CD14-positive monocyte (primary cell): ENCODE data around the gene FAT4. TPM values are rescaled to one million over a fixed set of nuclear protein-coding genes. Genes with fewer than 3 reads are reported as not detected.

Experiments
- DNase-seq, 3 donors: peaks; one replicate each; pipeline ENCODE4 v3.0.0-alpha.2; 2011 to 2022
- H2AFZ ChIP-seq: 2 replicates; pipeline ENCODE4 v1.6.0; 2012; ENCODE audit warnings: mild to moderate bottlenecking, low read depth, low read length, inconsistent platforms; ENCODE audit not compliant: insufficient read depth, poor library complexity, severe bottlenecking
- H3K27ac ChIP-seq, 2 donors: 1 replicate in 1 of 2; 2 replicates in 1 of 2; pipeline ENCODE4 v1.5.1; 2012 to 2013; ENCODE audit warnings: low read length in 2 of 2, control low read depth in 1 of 2, inconsistent platforms in 1 of 2, low read depth in 1 of 2, mild to moderate bottlenecking in 1 of 2
- H3K27me3 ChIP-seq, 2 donors: one replicate each; pipeline versions ENCODE4 v1.6.0 to v1.6.1; 2011 to 2013; ENCODE audit warnings: low read length in 2 of 2; ENCODE audit not compliant: control insufficient read depth in 2 of 2, insufficient read depth in 2 of 2
- H3K36me3 ChIP-seq, 2 donors: replicated peaks in 1 of 2; 1 replicate in 1 of 2; 2 replicates in 1 of 2; pipeline versions ENCODE4 v1.5.1 to v1.6.1; 2012 to 2013; ENCODE audit warnings: low read length in 2 of 2, control low read depth in 1 of 2, inconsistent platforms in 1 of 2, mild to moderate bottlenecking in 1 of 2; ENCODE audit not compliant: insufficient read depth in 2 of 2, control insufficient read depth in 1 of 2
- H3K4me1 ChIP-seq, 2 donors: 1 replicate in 1 of 2; 2 replicates in 1 of 2; pipeline versions ENCODE4 v1.5.1 to v1.6.1; 2012 to 2013; ENCODE audit warnings: low read length in 2 of 2, control low read depth in 1 of 2, inconsistent platforms in 1 of 2, mild to moderate bottlenecking in 1 of 2, moderate library complexity in 1 of 2; ENCODE audit not compliant: insufficient read depth in 2 of 2, control insufficient read depth in 1 of 2
- H3K4me2 ChIP-seq: replicated peaks from 2 replicates; pipeline ENCODE3; 2012; ENCODE audit warnings: low read length, moderate library complexity, mild to moderate bottlenecking; ENCODE audit not compliant: poor library complexity, severe bottlenecking; ENCODE audit errors: extremely low read depth
- H3K4me3 ChIP-seq, 3 experiments: fragments of 200-600 bp in 1 of 3; sonication (generic) in 1 of 3; replicated peaks in 1 of 3; 1 replicate in 2 of 3; 2 replicates in 1 of 3; pipeline ENCODE4 v1.5.1; 2011 to 2013; ENCODE audit warnings: low read length in 3 of 3, mild to moderate bottlenecking in 3 of 3, control low read depth in 2 of 3, low read depth in 2 of 3, inconsistent platforms in 1 of 3, moderate library complexity in 1 of 3
- H3K79me2 ChIP-seq: 2 replicates; pipeline ENCODE4 v1.6.0; 2012; ENCODE audit warnings: mild to moderate bottlenecking, control low read depth, inconsistent platforms, low read length, moderate library complexity; ENCODE audit not compliant: insufficient read depth
- H3K9ac ChIP-seq: 2 replicates; pipeline ENCODE4 v1.6.0; 2017; ENCODE audit warnings: low read length, mild to moderate bottlenecking; ENCODE audit not compliant: insufficient read depth, poor library complexity, severe bottlenecking
- H3K9me3 ChIP-seq, 2 donors: replicated peaks in 1 of 2; 1 replicate in 1 of 2; 2 replicates in 1 of 2; pipeline versions ENCODE4 v1.5.1 to v1.6.1; 2012 to 2013; ENCODE audit warnings: low read length in 2 of 2, control low read depth in 1 of 2; ENCODE audit not compliant: control insufficient read depth in 1 of 2, insufficient read depth in 1 of 2
- H4K20me1 ChIP-seq: 2 replicates; pipeline ENCODE4 v1.6.0; 2012; ENCODE audit warnings: mild to moderate bottlenecking, low read length, control low read depth, moderate library complexity; ENCODE audit not compliant: insufficient read depth
- H3K27ac Mint-ChIP-seq, 7 donors: one replicate each; pipeline ENCODE4 v1.8.0; 2020; ENCODE audit warnings: mild to moderate bottlenecking in 7 of 7, mixed read lengths in 7 of 7, moderate library complexity in 6 of 7, inconsistent platforms in 2 of 7
- H3K27me3 Mint-ChIP-seq, 3 donors: one replicate each; pipeline ENCODE4 v1.8.0; 2021 to 2022; ENCODE audit warnings: low read depth in 3 of 3, mild to moderate bottlenecking in 3 of 3, mixed read lengths in 3 of 3, moderate library complexity in 3 of 3, inconsistent platforms in 1 of 3
- H3K36me3 Mint-ChIP-seq, 2 donors: one replicate each; pipeline ENCODE4 v1.8.0; 2020; ENCODE audit warnings: mixed read lengths in 2 of 2, inconsistent platforms in 1 of 2, mild to moderate bottlenecking in 1 of 2
- H3K4me1 Mint-ChIP-seq: one replicate; pipeline ENCODE4 v1.8.0; 2020; ENCODE audit warnings: mild to moderate bottlenecking, mixed read lengths
- H3K4me3 Mint-ChIP-seq, 2 donors: one replicate each; pipeline ENCODE4 v1.8.0; 2020; ENCODE audit warnings: mild to moderate bottlenecking in 2 of 2, mixed read lengths in 2 of 2, moderate library complexity in 1 of 2
- H3K9me3 Mint-ChIP-seq, 7 donors: one replicate each; pipeline ENCODE4 v1.8.0; 2020 to 2022; ENCODE audit warnings: mixed read lengths in 7 of 7, mild to moderate bottlenecking in 6 of 7, moderate library complexity in 6 of 7, inconsistent platforms in 2 of 7
- WGBS: methylation state at CpG from one replicate; pipeline ENCODE4 v1.1.5; 2013; ENCODE audit warnings: missing lambda C conversion rate; ENCODE audit not compliant: insufficient coverage; 5-methylcytosine and 5-hydroxymethylcytosine counted together
- intact Hi-C, 2 donors: fragments of 100-400 bp; cut with micrococcal nuclease; formaldehyde crosslinking; loops; one replicate each; pipeline versions ENCODE4 v1.15.0 to v1.15.1; 2023
- polyA plus RNA-seq, 3 donors: library from polyadenylated mRNA; depleted of rRNA in 1 of 3; unstranded in 2 of 3; stranded (reverse) in 1 of 3; fragments of 300-500 nt in 2 of 3; fragments of >200 nt in 1 of 3; fragmentation: Illumina TruSeq in 2 of 3; gene quantifications; 1 replicate in 2 of 3; 2 replicates in 1 of 3; pipeline ENCODE4 v1.2.3, GENCODE V29; 2012 to 2021
- TF ChIP-seq, protein P1 (sequence below): fragments of 200-600 bp; IDR thresholded peaks from one replicate; pipeline ENCODE4 v1.8.0; 2022; ENCODE audit warnings: antibody characterized with exemption, mild to moderate bottlenecking

Gene FAT4
- polyA plus RNA-seq, 3 donors = not detected

- WGBS = no CpG with 5 or more reads among the region's 1 CpG
Measured at GRCh38 chr4:125352521-125352920, 37.8 kb downstream of the FAT4 start.

DNA sequence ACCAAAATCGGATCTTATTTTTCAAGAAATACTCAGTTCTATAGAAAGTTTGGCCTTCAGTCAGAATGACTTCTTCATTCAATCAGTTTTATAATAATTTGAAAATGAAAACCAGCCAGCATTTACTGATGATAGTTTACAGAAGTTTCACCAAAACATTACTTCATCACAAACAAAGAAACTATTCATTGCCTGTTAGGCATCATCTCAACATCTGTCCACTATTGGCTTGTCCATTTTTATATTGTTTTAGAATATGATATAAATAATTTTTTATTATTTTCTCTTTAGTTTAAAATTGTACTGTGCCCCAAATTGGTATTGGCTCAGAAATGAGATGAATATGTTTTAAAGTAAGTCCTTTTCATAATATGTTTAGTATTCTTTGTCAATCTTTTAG, 38.4 kb downstream of the FAT4 start:
- H3K27ac ChIP-seq = no peak overlapping the region
- H3K4me3 ChIP-seq = no peak overlapping the region
- intact Hi-C loops = no loop called here
- no peaks in the 10 kb centered on the region for H3K27me3 ChIP-seq
- H3K9me3 Mint-ChIP-seq = no peaks in the 10 kb centered on the region
- H3K4me1 ChIP-seq = no peaks in the 10 kb centered on the region
- H3K4me2 ChIP-seq = no peak overlapping the region
- H3K9ac ChIP-seq = no peak overlapping the region
- TF ChIP-seq, protein P1, sequence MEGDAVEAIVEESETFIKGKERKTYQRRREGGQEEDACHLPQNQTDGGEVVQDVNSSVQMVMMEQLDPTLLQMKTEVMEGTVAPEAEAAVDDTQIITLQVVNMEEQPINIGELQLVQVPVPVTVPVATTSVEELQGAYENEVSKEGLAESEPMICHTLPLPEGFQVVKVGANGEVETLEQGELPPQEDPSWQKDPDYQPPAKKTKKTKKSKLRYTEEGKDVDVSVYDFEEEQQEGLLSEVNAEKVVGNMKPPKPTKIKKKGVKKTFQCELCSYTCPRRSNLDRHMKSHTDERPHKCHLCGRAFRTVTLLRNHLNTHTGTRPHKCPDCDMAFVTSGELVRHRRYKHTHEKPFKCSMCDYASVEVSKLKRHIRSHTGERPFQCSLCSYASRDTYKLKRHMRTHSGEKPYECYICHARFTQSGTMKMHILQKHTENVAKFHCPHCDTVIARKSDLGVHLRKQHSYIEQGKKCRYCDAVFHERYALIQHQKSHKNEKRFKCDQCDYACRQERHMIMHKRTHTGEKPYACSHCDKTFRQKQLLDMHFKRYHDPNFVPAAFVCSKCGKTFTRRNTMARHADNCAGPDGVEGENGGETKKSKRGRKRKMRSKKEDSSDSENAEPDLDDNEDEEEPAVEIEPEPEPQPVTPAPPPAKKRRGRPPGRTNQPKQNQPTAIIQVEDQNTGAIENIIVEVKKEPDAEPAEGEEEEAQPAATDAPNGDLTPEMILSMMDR = no peak
- H3K4me1 Mint-ChIP-seq = no peaks in the 10 kb centered on the region
- H3K27me3 Mint-ChIP-seq = no peaks in the 10 kb centered on the region
- no peak for DNase-seq
- H3K9me3 ChIP-seq = no peaks in the 10 kb centered on the region
- no peaks in the 10 kb centered on the region for H3K36me3 Mint-ChIP-seq
- no peak overlapping the region for H3K27ac Mint-ChIP-seq
- WGBS = no CpG with 5 or more reads among the region's 1 CpG
- H2AFZ ChIP-seq = no peak overlapping the region
- H3K4me3 Mint-ChIP-seq = no peak overlapping the region
- no peaks in the 10 kb centered on the region for H3K79me2 ChIP-seq
- H3K36me3 ChIP-seq = no peaks in the 10 kb centered on the region
- no peaks in the 10 kb centered on the region for H4K20me1 ChIP-seq

More at GRCh38 chr4:125352521-125352920, 37.8 kb downstream of the FAT4 start:
- Histone ChIP-seq H3K4me3 (no peak overlapping the region), H3K9me3 (no peaks in the 10 kb centered on the region), H3K79me2 (no peaks in the 10 kb centered on the region), H3K4me1 (no peaks in the 10 kb centered on the region), H3K9ac (no peak overlapping the region), H3K36me3 (no peaks in the 10 kb centered on the region), H4K20me1 (no peaks in the 10 kb centered on the region), H2AFZ (no peak overlapping the region), H3K27ac (no peak overlapping the region), H3K4me2 (no peak overlapping the region), H3K27me3 (no peaks in the 10 kb centered on the region)
- Mint-ChIP-seq H3K36me3 (no peaks in the 10 kb centered on the region), H3K27me3 (no peaks in the 10 kb centered on the region), H3K27ac (no peak overlapping the region), H3K4me3 (no peak overlapping the region), H3K4me1 (no peaks in the 10 kb centered on the region), H3K9me3 (no peaks in the 10 kb centered on the region)
- intact Hi-C loops = no loop called here
- no peak for DNase-seq
- TF ChIP-seq, protein P1 = no peak
